Measurements from ENCODE around the gene DUSP15.
"Not testable (repeated sequence)": the region's sequence is repeated elsewhere in the genome, so short reads cannot be mapped to it uniquely, and the experiment has no call there.

GRCh38 chr20:31814142-31814541, 56.2 kb downstream of the DUSP15 start:
- not testable (repeated sequence) for TF ChIP-seq CTCF, POLR2A (IDR thresholded peaks at IDR 0.05)

Data from Peyer's patch (tissue), 4 donors.